B cell (primary cell): ENCODE data around the gene EIF4A2. TPM values are rescaled to one million over a fixed set of nuclear protein-coding genes. Genes with fewer than 3 reads are reported as not detected.

Experiments used
- ATAC-seq: fragments of 200-7000 bp; cut with Tn5 transposase; one replicate; pipeline ENCODE4 v1.10.0; 2021; ENCODE audit warnings: low read depth, mild to moderate bottlenecking, moderate number of reproducible peaks, moderate library complexity
- CTCF ChIA-PET: fragments of 350-600 bp; sonication (Branson Sonifier 250); formaldehyde crosslinking; loops from one replicate; lab custom pipeline; 2021; ENCODE audit warnings: antibody characterized with exemption, inconsistent platforms; lab: Charles Lee
- POLR2A ChIA-PET: fragments of 350-600 bp; sonication (Branson Sonifier 250); formaldehyde crosslinking; loops from one replicate; lab custom pipeline; 2021; ENCODE audit warnings: antibody characterized with exemption; lab: Charles Lee
- DNase-seq: peaks from one replicate; pipeline ENCODE4 v3.0.0; 2013
- H2AFZ ChIP-seq: 2 replicates; pipeline ENCODE4 v1.6.1; 2012; ENCODE audit warnings: mild to moderate bottlenecking, low read depth, low read length; ENCODE audit not compliant: insufficient read depth, poor library complexity, severe bottlenecking
- H3K27ac ChIP-seq, 2 donors: 1 replicate in 1 of 2; 2 replicates in 1 of 2; pipeline ENCODE4 v1.5.1; 2012 to 2013; ENCODE audit warnings: low read length in 2 of 2, mild to moderate bottlenecking in 2 of 2, moderate library complexity in 1 of 2
- H3K27me3 ChIP-seq, 4 experiments: fragments of 200-600 bp in 1 of 4; sonication (generic) in 1 of 4; replicated peaks in 1 of 4; 1 replicate in 2 of 4; 2 replicates in 2 of 4; pipeline versions ENCODE4 v1.6.1 to v1.7.0; 2013 to 2016; ENCODE audit warnings: low read length in 3 of 4, mild to moderate bottlenecking in 2 of 4, mixed read lengths in 1 of 4, moderate library complexity in 1 of 4; ENCODE audit not compliant: insufficient read depth in 4 of 4, control insufficient read depth in 3 of 4; ENCODE audit errors: control extremely low read depth in 1 of 4
- H3K36me3 ChIP-seq, 2 experiments: replicated peaks in 1 of 2; 1 replicate in 1 of 2; 2 replicates in 1 of 2; pipeline versions ENCODE4 v1.6.1 to v1.7.1; 2013; ENCODE audit warnings: low read length in 1 of 2; ENCODE audit not compliant: insufficient read depth in 2 of 2, control insufficient read depth in 1 of 2; ENCODE audit errors: control extremely low read depth in 1 of 2, extremely low read depth in 1 of 2
- H3K4me1 ChIP-seq, 2 donors: fragments of 200-600 bp in 1 of 2; sonication (generic) in 1 of 2; 1 replicate in 1 of 2; 2 replicates in 1 of 2; pipeline versions ENCODE4 v1.5.1 to v1.6.1; 2013 to 2017; ENCODE audit warnings: low read length in 2 of 2; ENCODE audit not compliant: control insufficient read depth in 2 of 2, insufficient read depth in 2 of 2
- H3K4me2 ChIP-seq: replicated peaks from 2 replicates; pipeline ENCODE3; 2012; ENCODE audit warnings: mild to moderate bottlenecking, low read depth, low read length; ENCODE audit not compliant: poor library complexity, severe bottlenecking
- H3K4me3 ChIP-seq, 5 experiments: fragments of 200-600 bp in 1 of 5; sonication (generic) in 1 of 5; 1 replicate in 3 of 5; 2 replicates in 2 of 5; pipeline versions ENCODE4 v1.5.1 to v1.7.0; 2011 to 2016; ENCODE audit warnings: low read length in 4 of 5, mild to moderate bottlenecking in 4 of 5, low read depth in 2 of 5, control low read depth in 1 of 5, moderate library complexity in 1 of 5; ENCODE audit not compliant: insufficient read depth in 1 of 5; ENCODE audit errors: control extremely low read depth in 1 of 5, extremely low read depth in 1 of 5
- H3K79me2 ChIP-seq: fragments of 200-600 bp; sonication (generic); one replicate; pipeline ENCODE4 v1.6.0; 2016; ENCODE audit warnings: low read length; ENCODE audit not compliant: control insufficient read depth, insufficient read depth
- H3K9ac ChIP-seq: fragments of 200-600 bp; sonication (generic); 2 replicates; pipeline ENCODE4 v1.6.1; 2017; ENCODE audit warnings: mild to moderate bottlenecking, low read length, moderate library complexity
- H3K9me3 ChIP-seq, 3 donors: one replicate each; pipeline versions ENCODE4 v1.6.1 to v1.7.1; 2013; ENCODE audit warnings: low read length in 2 of 3; ENCODE audit not compliant: control insufficient read depth in 2 of 3, insufficient read depth in 1 of 3; ENCODE audit errors: control extremely low read depth in 1 of 3
- H4K20me1 ChIP-seq: 2 replicates; pipeline ENCODE4 v1.6.0; 2012; ENCODE audit warnings: mild to moderate bottlenecking, low read length; ENCODE audit not compliant: insufficient read depth, control insufficient read depth, poor library complexity, severe bottlenecking
- H3K27ac Mint-ChIP-seq: one replicate; pipeline ENCODE4 v1.8.0; 2021; ENCODE audit warnings: mixed read lengths
- H3K27me3 Mint-ChIP-seq: one replicate; pipeline ENCODE4 v1.8.0; 2021; ENCODE audit warnings: mixed read lengths
- H3K4me1 Mint-ChIP-seq: one replicate; pipeline ENCODE4 v1.8.0; 2021; ENCODE audit warnings: mixed read lengths
- H3K4me3 Mint-ChIP-seq: one replicate; pipeline ENCODE4 v1.8.0; 2021; ENCODE audit warnings: mixed read lengths
- H3K9me3 Mint-ChIP-seq: one replicate; pipeline ENCODE4 v1.8.0; 2022; ENCODE audit warnings: mixed read lengths; ENCODE audit not compliant: insufficient read depth
- EZH2 ChIP-seq: IDR thresholded peaks from 2 replicates; pipeline ENCODE4 v1.6.1; 2012; ENCODE audit warnings: borderline replicate concordance, low read depth, mild to moderate bottlenecking, moderate library complexity, low read length; ENCODE audit not compliant: insufficient read depth, poor library complexity, severe bottlenecking
- WGBS: methylation state at CpG from one replicate; pipeline ENCODE4 v1.1.5; 2013; ENCODE audit warnings: missing lambda C conversion rate; ENCODE audit not compliant: insufficient coverage; 5-methylcytosine and 5-hydroxymethylcytosine counted together
- intact Hi-C: fragments of 100-400 bp; cut with micrococcal nuclease; formaldehyde crosslinking; loops from one replicate; pipeline ENCODE4 v1.10.0; 2022
- polyA plus RNA-seq: library from polyadenylated mRNA; depleted of rRNA; stranded (reverse); fragments of >200 nt; gene quantifications from 2 replicates; pipeline ENCODE4 v1.2.3, GENCODE V29; 2012
- total RNA-seq, 2 donors: library from RNA; stranded (reverse); fragments of 120-200 nt in 1 of 2; gene quantifications; 1 replicate in 1 of 2; 2 replicates in 1 of 2; pipeline versions ENCODE4 v1.2.3 to v1.2.4, GENCODE V29; 2013 to 2022
- TF ChIP-seq, protein P1 (sequence below): fragments of 200-600 bp; IDR thresholded peaks from one replicate; pipeline ENCODE4 v1.8.0; 2022; ENCODE audit warnings: antibody characterized with exemption, mild to moderate bottlenecking

Gene EIF4A2
- total and polyA plus RNA-seq, 2 donors (not counting 1 experiment from before 2014, with no cell fraction given): 506 to 547 TPM

DNA sequence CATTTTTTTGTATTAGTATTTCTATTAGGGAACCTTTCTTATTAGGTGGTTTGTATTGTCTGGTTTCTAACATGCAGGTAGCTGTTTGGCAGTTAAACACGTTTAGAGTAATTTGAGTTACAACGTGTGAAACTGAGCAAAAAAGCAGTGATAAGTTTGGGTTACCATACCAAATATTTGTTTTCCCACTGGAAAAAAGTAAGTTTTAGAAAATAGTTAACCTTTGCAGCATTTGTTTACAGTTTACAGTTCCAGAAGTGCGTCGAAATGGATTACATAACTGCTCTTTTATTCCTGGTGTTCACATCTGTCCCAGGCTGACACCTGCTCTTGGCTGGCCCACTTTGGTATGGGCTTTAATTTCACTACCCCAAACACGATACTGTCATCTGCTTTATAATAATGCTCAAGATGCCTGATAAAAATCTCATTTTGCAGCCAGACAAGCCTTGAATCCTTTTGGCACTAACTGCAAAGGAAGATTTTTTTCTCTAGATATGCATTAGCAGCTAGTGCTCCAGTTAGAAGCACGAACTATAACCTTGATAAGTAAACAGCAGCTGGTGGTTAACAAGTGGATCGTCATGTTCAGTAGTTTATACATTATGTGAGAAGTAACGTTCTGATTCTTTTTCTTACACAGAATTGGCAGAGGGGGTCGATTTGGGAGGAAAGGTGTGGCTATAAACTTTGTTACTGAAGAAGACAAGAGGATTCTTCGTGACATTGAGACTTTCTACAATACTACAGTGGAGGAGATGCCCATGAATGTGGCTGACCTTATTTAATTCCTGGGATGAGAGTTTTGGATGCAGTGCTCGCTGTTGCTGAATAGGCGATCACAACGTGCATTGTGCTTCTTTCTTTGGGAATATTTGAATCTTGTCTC lies 5.3 kb downstream of the EIF4A2 start:
- H3K27me3 ChIP-seq: no peaks in the 10 kb centered on the region
- H3K27me3 Mint-ChIP-seq: no peaks in the 10 kb centered on the region
- WGBS: 80% methylated on average over 7 of the region's 13 CpGs
- no peak overlapping the region for H3K9ac ChIP-seq
- no peaks in the 10 kb centered on the region for H3K9me3 Mint-ChIP-seq
- peaks cover 5 to 78% of the 10 kb centered on the region in 2 experiments for H3K36me3 ChIP-seq
- intact Hi-C loops: loop anchor here (5.0 to 10.0 kb wide), 2 partner anchors 144 to 1204 kb away; partner anchors contain the start of genes SENP2 and ST6GAL1
- H3K27ac Mint-ChIP-seq: peak overlapping the region; percentile 33
- H2AFZ ChIP-seq: no peak overlapping the region
- H4K20me1 ChIP-seq: peaks cover 68% of the 10 kb centered on the region
- peaks cover 59% of the 10 kb centered on the region for H3K4me1 Mint-ChIP-seq
- no peaks in the 10 kb centered on the region for H3K9me3 ChIP-seq
- DNase-seq: peak; percentile 36
- no peak overlapping the region for H3K4me2 ChIP-seq
- H3K79me2 ChIP-seq: peaks cover 33% of the 10 kb centered on the region
- ChIA-PET POLR2A (interaction anchor here (0.5 kb wide), 1 partner anchor 1793 kb away, joined by 9 read pairs; no protein-coding TSS in a partner anchor), CTCF (interaction anchor here (0.9 to 1.4 kb wide), 4 partner anchors 17 to 174 kb away, joined by 3 to 5 read pairs (median 3); partner anchors contain the start of gene RFC4)
- no peak overlapping the region for H3K4me3 Mint-ChIP-seq
- no peak overlapping the region for H3K27ac ChIP-seq
- no peak for ATAC-seq
- peaks cover 35 to 37% of the 10 kb centered on the region in 2 donors for H3K4me1 ChIP-seq
- no peak overlapping the region for H3K4me3 ChIP-seq
- TF ChIP-seq, protein P1, sequence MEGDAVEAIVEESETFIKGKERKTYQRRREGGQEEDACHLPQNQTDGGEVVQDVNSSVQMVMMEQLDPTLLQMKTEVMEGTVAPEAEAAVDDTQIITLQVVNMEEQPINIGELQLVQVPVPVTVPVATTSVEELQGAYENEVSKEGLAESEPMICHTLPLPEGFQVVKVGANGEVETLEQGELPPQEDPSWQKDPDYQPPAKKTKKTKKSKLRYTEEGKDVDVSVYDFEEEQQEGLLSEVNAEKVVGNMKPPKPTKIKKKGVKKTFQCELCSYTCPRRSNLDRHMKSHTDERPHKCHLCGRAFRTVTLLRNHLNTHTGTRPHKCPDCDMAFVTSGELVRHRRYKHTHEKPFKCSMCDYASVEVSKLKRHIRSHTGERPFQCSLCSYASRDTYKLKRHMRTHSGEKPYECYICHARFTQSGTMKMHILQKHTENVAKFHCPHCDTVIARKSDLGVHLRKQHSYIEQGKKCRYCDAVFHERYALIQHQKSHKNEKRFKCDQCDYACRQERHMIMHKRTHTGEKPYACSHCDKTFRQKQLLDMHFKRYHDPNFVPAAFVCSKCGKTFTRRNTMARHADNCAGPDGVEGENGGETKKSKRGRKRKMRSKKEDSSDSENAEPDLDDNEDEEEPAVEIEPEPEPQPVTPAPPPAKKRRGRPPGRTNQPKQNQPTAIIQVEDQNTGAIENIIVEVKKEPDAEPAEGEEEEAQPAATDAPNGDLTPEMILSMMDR: no peak
- no peak for TF ChIP-seq EZH2
